SK-N-SH treated with all-trans-retinoic acid at 6 μM for 48 hours (cell line): ENCODE measurements around the gene TSPAN15.

ENCODE experiments used
- ATAC-seq: fragments of 200-7000 bp; cut with Tn5 transposase; 3 replicates; pipeline ENCODE4 v1.9.1; 2020; ENCODE audit warnings: mild to moderate bottlenecking, moderate library complexity
- ARNTL ChIP-seq: fragments of 450-650 bp; formaldehyde crosslinking; IDR thresholded peaks from 2 replicates; pipeline ENCODE4 v1.5.0; 2020; ENCODE audit warnings: low read depth, mild to moderate bottlenecking, moderate library complexity, borderline replicate concordance
- BACH2 ChIP-seq: fragments of 250-450 bp; sonication (Bioruptor Pico); IDR thresholded peaks from 2 replicates; pipeline ENCODE4 v1.9.0; 2021; ENCODE audit warnings: mild to moderate bottlenecking, borderline replicate concordance
- CSDC2 ChIP-seq: fragments of 250-450 bp; sonication (Bioruptor Pico); IDR thresholded peaks from 2 replicates; pipeline ENCODE4 v1.5.0; 2020; ENCODE audit warnings: mild to moderate bottlenecking, moderate library complexity
- CSRNP3 ChIP-seq: fragments of 250-450 bp; sonication (Bioruptor Pico); IDR thresholded peaks from 2 replicates; pipeline ENCODE4 v1.5.1; 2021; ENCODE audit warnings: mild to moderate bottlenecking, moderate library complexity
- GLIS3 ChIP-seq: fragments of 250-450 bp; sonication (Bioruptor Pico); IDR thresholded peaks from 2 replicates; pipeline ENCODE4 v1.5.0; 2020; ENCODE audit warnings: mild to moderate bottlenecking, moderate library complexity
- ISL1 ChIP-seq: fragments of 250-450 bp; sonication (Bioruptor Pico); IDR thresholded peaks from 2 replicates; pipeline ENCODE4 v2.1.2; 2022; ENCODE audit warnings: mild to moderate bottlenecking, moderate library complexity
- OSR1 ChIP-seq: fragments of 250-450 bp; sonication (Bioruptor Pico); IDR thresholded peaks from 2 replicates; pipeline ENCODE4 v1.8.0; 2022; ENCODE audit warnings: moderate library complexity, mild to moderate bottlenecking, inconsistent platforms
- POU6F1 ChIP-seq: fragments of 250-450 bp; sonication (Bioruptor Pico); IDR thresholded peaks from 2 replicates; pipeline ENCODE4 v1.8.0; 2021; ENCODE audit warnings: low read depth, mild to moderate bottlenecking, moderate library complexity, borderline replicate concordance
- PPARA ChIP-seq: fragments of 250-450 bp; sonication (Bioruptor Pico); IDR thresholded peaks from 2 replicates; pipeline ENCODE4 v1.5.0; 2020; ENCODE audit warnings: mild to moderate bottlenecking, borderline replicate concordance
- RARB ChIP-seq: fragments of 250-450 bp; sonication (Bioruptor Pico); IDR thresholded peaks from 2 replicates; pipeline ENCODE4 v1.8.0; 2021; ENCODE audit warnings: mild to moderate bottlenecking, moderate library complexity
- SNAI2 ChIP-seq: fragments of 250-450 bp; sonication (Bioruptor Pico); IDR thresholded peaks from 2 replicates; pipeline ENCODE4 v1.5.0; 2020; ENCODE audit warnings: mild to moderate bottlenecking, moderate library complexity
- TCF4 ChIP-seq: fragments of 250-450 bp; sonication (Bioruptor Pico); IDR thresholded peaks from 2 replicates; pipeline ENCODE4 v1.8.0; 2021; ENCODE audit warnings: mild to moderate bottlenecking, moderate library complexity, borderline replicate concordance
- TOX ChIP-seq: fragments of 250-450 bp; sonication (Bioruptor Pico); IDR thresholded peaks from 2 replicates; pipeline ENCODE4 v1.8.0; 2021; ENCODE audit warnings: mild to moderate bottlenecking, moderate library complexity, borderline replicate concordance
- ZC3H10 ChIP-seq: fragments of 250-450 bp; sonication (Bioruptor Pico); IDR thresholded peaks from 2 replicates; pipeline ENCODE4 v1.5.1; 2021; ENCODE audit warnings: mild to moderate bottlenecking, moderate library complexity
- ZFP3 ChIP-seq: fragments of 250-450 bp; sonication (Bioruptor Pico); IDR thresholded peaks from 2 replicates; pipeline ENCODE4 v1.5.0; 2020; ENCODE audit warnings: mild to moderate bottlenecking, moderate library complexity
- ZFP30 ChIP-seq: fragments of 450-650 bp; formaldehyde crosslinking; IDR thresholded peaks from 2 replicates; pipeline ENCODE4 v1.5.0; 2022; ENCODE audit warnings: mild to moderate bottlenecking, moderate library complexity
- ZNF565 ChIP-seq: fragments of 450-650 bp; formaldehyde crosslinking; conservative IDR thresholded peaks from 2 replicates; pipeline ENCODE4 v1.5.0; 2020; ENCODE audit warnings: low read depth, mild to moderate bottlenecking, moderate library complexity
- ZNF70 ChIP-seq: fragments of 450-650 bp; formaldehyde crosslinking; IDR thresholded peaks from 2 replicates; pipeline ENCODE4 v1.5.0; 2020; ENCODE audit warnings: mild to moderate bottlenecking, moderate library complexity
- ZNF8 ChIP-seq: fragments of 450-650 bp; formaldehyde crosslinking; IDR thresholded peaks from 2 replicates; pipeline ENCODE4 v1.5.0; 2020; ENCODE audit warnings: mild to moderate bottlenecking, moderate library complexity
- TF ChIP-seq, protein P1 (sequence below): fragments of 250-450 bp; sonication (Bioruptor Pico); IDR thresholded peaks from 2 replicates; pipeline ENCODE4 v1.5.1; 2020; ENCODE audit warnings: low read depth, mild to moderate bottlenecking, moderate library complexity
- TF ChIP-seq, protein P2 (sequence below): fragments of 250-450 bp; sonication (Bioruptor Pico); IDR thresholded peaks from 2 replicates; pipeline ENCODE4 v1.5.0; 2020; ENCODE audit warnings: mild to moderate bottlenecking, moderate library complexity
- TF ChIP-seq, protein P3 (sequence below): fragments of 250-450 bp; sonication (Bioruptor Pico); IDR thresholded peaks from 2 replicates; pipeline ENCODE4 v1.8.0; 2020; ENCODE audit warnings: mild to moderate bottlenecking, moderate library complexity, borderline replicate concordance

Gene TSPAN15

DNA sequence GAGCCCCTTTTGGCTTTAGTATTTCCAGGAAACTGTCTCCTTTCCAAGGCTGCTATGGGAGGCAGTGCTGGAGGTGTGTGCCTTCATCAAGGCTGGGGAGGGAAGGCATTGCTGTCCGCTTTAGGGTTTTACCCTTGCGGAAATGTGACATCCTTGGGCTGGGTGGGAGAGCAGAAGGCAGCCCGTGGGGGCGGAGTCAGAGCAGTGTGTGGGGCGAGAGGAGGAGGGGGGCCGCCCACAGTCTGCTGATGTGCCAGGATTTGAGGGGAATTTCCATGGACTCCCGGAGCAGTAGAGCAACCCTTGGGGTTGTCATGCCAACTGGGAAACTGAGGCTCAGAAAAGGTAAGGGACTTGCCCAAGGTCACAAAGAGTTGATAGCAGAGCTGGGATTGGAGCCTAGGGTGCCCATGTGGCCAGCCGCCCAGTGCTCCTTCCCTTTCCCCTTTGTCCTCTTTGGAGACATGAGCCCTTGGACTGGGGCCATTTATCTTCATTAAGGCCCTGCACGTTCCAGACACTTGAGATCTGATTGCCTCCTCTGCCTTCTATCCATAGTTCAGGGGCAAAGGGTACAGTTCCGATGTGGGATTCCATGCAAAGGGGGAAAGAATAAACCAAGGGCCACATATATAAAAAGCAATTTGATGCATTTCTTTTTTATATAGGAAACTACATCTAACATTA lies 22.2 kb downstream of the TSPAN15 start:
- TF ChIP-seq TCF4 (CRISPR knock-in tag): no peak
- TF ChIP-seq, protein P1, sequence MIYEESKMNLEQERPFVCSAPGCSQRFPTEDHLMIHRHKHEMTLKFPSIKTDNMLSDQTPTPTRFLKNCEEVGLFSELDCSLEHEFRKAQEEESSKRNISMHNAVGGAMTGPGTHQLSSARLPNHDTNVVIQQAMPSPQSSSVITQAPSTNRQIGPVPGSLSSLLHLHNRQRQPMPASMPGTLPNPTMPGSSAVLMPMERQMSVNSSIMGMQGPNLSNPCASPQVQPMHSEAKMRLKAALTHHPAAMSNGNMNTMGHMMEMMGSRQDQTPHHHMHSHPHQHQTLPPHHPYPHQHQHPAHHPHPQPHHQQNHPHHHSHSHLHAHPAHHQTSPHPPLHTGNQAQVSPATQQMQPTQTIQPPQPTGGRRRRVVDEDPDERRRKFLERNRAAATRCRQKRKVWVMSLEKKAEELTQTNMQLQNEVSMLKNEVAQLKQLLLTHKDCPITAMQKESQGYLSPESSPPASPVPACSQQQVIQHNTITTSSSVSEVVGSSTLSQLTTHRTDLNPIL (CRISPR knock-in tag): no peak
- no peak for TF ChIP-seq ZFP30 (CRISPR knock-in tag)
- no peak for TF ChIP-seq OSR1 (CRISPR knock-in tag)
- no peak for TF ChIP-seq PPARA (CRISPR knock-in tag)
- no peak for TF ChIP-seq TOX (CRISPR knock-in tag)
- no peak for TF ChIP-seq ZFP3 (CRISPR knock-in tag)
- no peak for TF ChIP-seq BACH2 (CRISPR knock-in tag)
- no peak for TF ChIP-seq ARNTL (CRISPR knock-in tag)
- no peak for TF ChIP-seq ISL1 (CRISPR knock-in tag)
- no peak for TF ChIP-seq ZNF8
- TF ChIP-seq, protein P2, sequence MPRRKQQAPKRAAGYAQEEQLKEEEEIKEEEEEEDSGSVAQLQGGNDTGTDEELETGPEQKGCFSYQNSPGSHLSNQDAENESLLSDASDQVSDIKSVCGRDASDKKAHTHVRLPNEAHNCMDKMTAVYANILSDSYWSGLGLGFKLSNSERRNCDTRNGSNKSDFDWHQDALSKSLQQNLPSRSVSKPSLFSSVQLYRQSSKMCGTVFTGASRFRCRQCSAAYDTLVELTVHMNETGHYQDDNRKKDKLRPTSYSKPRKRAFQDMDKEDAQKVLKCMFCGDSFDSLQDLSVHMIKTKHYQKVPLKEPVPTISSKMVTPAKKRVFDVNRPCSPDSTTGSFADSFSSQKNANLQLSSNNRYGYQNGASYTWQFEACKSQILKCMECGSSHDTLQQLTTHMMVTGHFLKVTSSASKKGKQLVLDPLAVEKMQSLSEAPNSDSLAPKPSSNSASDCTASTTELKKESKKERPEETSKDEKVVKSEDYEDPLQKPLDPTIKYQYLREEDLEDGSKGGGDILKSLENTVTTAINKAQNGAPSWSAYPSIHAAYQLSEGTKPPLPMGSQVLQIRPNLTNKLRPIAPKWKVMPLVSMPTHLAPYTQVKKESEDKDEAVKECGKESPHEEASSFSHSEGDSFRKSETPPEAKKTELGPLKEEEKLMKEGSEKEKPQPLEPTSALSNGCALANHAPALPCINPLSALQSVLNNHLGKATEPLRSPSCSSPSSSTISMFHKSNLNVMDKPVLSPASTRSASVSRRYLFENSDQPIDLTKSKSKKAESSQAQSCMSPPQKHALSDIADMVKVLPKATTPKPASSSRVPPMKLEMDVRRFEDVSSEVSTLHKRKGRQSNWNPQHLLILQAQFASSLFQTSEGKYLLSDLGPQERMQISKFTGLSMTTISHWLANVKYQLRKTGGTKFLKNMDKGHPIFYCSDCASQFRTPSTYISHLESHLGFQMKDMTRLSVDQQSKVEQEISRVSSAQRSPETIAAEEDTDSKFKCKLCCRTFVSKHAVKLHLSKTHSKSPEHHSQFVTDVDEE (CRISPR knock-in tag): no peak
- TF ChIP-seq RARB (CRISPR knock-in tag): no peak
- no peak for TF ChIP-seq SNAI2
- TF ChIP-seq, protein P3, sequence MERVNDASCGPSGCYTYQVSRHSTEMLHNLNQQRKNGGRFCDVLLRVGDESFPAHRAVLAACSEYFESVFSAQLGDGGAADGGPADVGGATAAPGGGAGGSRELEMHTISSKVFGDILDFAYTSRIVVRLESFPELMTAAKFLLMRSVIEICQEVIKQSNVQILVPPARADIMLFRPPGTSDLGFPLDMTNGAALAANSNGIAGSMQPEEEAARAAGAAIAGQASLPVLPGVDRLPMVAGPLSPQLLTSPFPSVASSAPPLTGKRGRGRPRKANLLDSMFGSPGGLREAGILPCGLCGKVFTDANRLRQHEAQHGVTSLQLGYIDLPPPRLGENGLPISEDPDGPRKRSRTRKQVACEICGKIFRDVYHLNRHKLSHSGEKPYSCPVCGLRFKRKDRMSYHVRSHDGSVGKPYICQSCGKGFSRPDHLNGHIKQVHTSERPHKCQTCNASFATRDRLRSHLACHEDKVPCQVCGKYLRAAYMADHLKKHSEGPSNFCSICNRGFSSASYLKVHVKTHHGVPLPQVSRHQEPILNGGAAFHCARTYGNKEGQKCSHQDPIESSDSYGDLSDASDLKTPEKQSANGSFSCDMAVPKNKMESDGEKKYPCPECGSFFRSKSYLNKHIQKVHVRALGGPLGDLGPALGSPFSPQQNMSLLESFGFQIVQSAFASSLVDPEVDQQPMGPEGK (CRISPR knock-in tag): no peak
- TF ChIP-seq ZNF565 (CRISPR knock-in tag): no peak
- no peak for TF ChIP-seq GLIS3 (CRISPR knock-in tag)
- TF ChIP-seq CSDC2 (CRISPR knock-in tag): no peak
- TF ChIP-seq CSRNP3: no peak
- no peak for TF ChIP-seq POU6F1 (CRISPR knock-in tag)
- no peak for ATAC-seq

DNA sequence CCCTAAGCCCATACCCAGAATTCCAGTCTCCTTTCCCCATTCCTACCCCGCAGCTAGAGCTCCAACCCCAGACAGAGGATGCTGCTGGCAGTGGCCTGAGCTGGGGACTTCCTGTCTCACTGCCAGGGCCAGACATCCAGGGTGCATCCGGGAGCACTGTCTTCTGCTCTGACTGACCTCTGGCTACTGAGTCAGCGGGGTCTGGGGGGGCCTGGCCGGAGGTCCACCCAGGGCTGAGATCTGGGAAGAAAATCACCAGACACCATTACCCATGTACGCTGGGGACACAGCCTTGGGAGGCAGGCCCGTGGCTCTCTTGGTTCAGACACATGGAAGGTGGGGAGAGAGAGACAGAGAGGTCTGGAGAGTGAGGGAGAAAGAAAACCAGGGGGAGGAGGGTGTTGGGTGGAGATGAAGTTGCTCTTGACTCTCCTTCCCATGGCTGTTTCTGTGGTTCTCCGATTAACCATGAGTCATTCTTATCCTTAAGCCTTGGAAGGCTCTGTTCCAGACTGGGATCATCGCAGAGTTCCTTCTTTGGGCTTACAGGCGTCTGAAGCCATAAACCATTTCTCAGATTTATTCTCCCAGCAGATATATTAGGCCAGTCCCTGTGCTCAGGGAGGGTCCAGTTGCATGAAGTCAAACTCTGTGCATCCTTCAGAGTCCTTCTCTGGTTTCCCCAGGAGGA lies 23.6 kb downstream of the TSPAN15 start:
- peak; percentile 83 for ATAC-seq
- TF ChIP-seq ZFP3 (CRISPR knock-in tag): no peak
- TF ChIP-seq ZFP30 (CRISPR knock-in tag): no peak
- TF ChIP-seq ZNF565 (CRISPR knock-in tag): no peak
- no peak for TF ChIP-seq ZNF70 (CRISPR knock-in tag)
- TF ChIP-seq GLIS3 (CRISPR knock-in tag): no peak
- TF ChIP-seq, protein P2 (CRISPR knock-in tag): no peak
- TF ChIP-seq ISL1 (CRISPR knock-in tag): no peak
- TF ChIP-seq RARB (CRISPR knock-in tag): no peak
- no peak for TF ChIP-seq ARNTL (CRISPR knock-in tag)
- TF ChIP-seq BACH2 (CRISPR knock-in tag): no peak
- TF ChIP-seq OSR1 (CRISPR knock-in tag): no peak
- TF ChIP-seq ZC3H10 (CRISPR knock-in tag): no peak
- no peak for TF ChIP-seq POU6F1 (CRISPR knock-in tag)
- TF ChIP-seq TCF4 (CRISPR knock-in tag): no peak
